ENCODE data around the gene AP3S2. TPM values are rescaled to one million over a fixed set of nuclear protein-coding genes. Genes with fewer than 3 reads are reported as not detected.

AP3S2 gene
- total and polyA plus RNA-seq, 2 of the 4 experiments (the other 2 are of a cell fraction): 12.6 to 34.1 TPM

DNA sequence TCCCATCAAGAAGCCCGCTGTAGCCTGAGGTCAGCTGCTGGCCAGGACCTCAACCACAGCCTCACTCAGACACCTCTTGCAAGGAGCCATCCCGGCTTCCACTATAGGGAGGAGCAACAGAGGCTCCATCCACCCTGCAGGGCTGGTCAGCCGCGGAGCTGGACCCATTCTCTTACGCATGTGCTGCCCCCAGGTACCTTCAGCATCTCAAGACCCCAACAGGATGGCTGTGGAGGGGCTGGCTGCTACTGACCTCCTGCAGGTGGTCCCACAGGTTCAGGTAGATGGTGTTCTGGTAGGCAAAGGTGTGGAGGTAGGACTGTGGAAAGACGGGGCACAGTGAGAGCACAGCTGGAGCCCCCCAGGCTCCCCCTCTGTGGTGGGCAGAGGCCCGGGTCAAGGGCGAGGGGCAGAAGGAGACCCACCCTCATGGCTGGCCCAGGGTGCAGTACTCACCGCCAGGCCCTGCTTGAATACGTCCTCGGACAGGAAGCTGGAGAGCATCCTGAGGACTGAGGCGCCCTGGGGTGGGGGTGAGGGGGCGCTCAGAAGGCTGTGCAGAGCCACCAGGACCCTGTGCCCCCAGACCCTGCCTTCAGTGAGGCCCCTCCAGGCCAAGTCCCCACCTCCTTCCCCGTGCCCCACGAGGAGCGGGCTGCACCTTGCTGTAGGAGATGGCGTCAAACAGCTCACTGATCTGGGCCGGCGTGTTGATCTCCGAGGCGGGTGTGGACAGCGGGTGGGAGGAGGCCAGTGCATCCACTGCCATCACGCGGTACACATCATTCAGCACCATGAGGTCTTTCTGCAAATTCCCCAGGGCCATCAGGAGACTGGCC, 90.6 kb downstream of the AP3S2 start:
- Histone ChIP-seq H2BK120ac (ENCODE audit: low read depth, low read length) (no peak overlapping the region), H3K4me2 (ENCODE audit: low read depth, low read length) (no peak overlapping the region), H3K9me1 (ENCODE audit: insufficient read depth, low read length) (no peaks in the 10 kb centered on the region; the same call in 1 of the 2 replicates), H3K9me3 (ENCODE audit: control insufficient read depth, insufficient read depth, low read length) (no peaks in the 10 kb centered on the region), H3K56ac (ENCODE audit: extremely low read depth, insufficient read depth, low read length) (no peak overlapping the region), H2AFZ (replicated peaks; ENCODE audit: low read length, poor library complexity) (no peak overlapping the region), H3K4ac (ENCODE audit: low read depth, low read length) (no peak overlapping the region), H4K20me1 (ENCODE audit: insufficient read depth, low read length) (no peaks in the 10 kb centered on the region), H4K8ac (ENCODE audit: low read depth in 2 of 2, low read length in 2 of 2) (no peak overlapping the region), H3K27ac (ENCODE audit: insufficient read depth, low read length) (no peak overlapping the region), H2BK15ac (ENCODE audit: low read depth, low read length) (no peak overlapping the region), H3K14ac (replicated peaks; ENCODE audit: low read depth, low read length) (no peak overlapping the region), H4K91ac (ENCODE audit: insufficient read depth, low read depth, low read length) (no peak overlapping the region), H3K4me3 (ENCODE audit: insufficient read depth, low read depth, low read length) (no peak overlapping the region), H3K79me1 (ENCODE audit: low read depth in 1 of 2, low read length in 2 of 2) (peaks cover under 1 to 6% of the 10 kb centered on the region in 2 experiments; a peak in 3 of 4 replicates), H3K4me1 (ENCODE audit: control insufficient read depth, insufficient read depth, low read length) (no peaks in the 10 kb centered on the region), H3K27me3 (ENCODE audit: control insufficient read depth, insufficient read depth, low read length) (no peaks in the 10 kb centered on the region), H3K9ac (ENCODE audit: low read depth, low read length) (no peak overlapping the region), H2BK5ac (ENCODE audit: low read depth, low read length, poor library complexity, severe bottlenecking) (no peak overlapping the region), H4K5ac (ENCODE audit: low read depth, low read length) (no peak overlapping the region), H3K18ac (ENCODE audit: low read depth, low read length) (no peak overlapping the region), H2AK9ac (replicated peaks; ENCODE audit: low read depth, low read length, poor library complexity) (peak overlapping the region; percentile 55), H3K36me3 (ENCODE audit: control insufficient read depth, insufficient read depth, low read length) (peaks cover 56% of the 10 kb centered on the region), H3K23ac (ENCODE audit: low read depth, low read length) (no peak overlapping the region), H2BK20ac (ENCODE audit: low read depth, low read length) (no peak overlapping the region), H2AK5ac (ENCODE audit: low read depth, low read length) (no peak overlapping the region)
- POLR2A ChIA-PET (ENCODE audit: unreplicated experiment): no interaction called here
- WGBS, 2 experiments (ENCODE audit: extremely low coverage in 2 of 2, insufficient read length in 1 of 2): 94% methylated on average over 10 of the region's 24 CpGs; no CpG with 5 or more reads in 1 of the 2 experiments
- DNase-seq: no peak
- dilution Hi-C loops (cut with HindIII; ENCODE audit: low sequenced_read_pairs, unreplicated experiment): no loop called here
- no peak for ATAC-seq (ENCODE audit: low read depth)
- in situ Hi-C loops (cut with MboI; ENCODE audit: low sequenced_read_pairs): no loop called here
- intact Hi-C loops (cut with micrococcal nuclease): no loop called here
- no TSS peak for BruUV-seq (replicated peaks)
- TF ChIP-seq NFE2L2 (IDR thresholded peaks at IDR 0.05; ENCODE audit: low read depth, low read length): no peak
- TF ChIP-seq RCOR1 (IDR thresholded peaks at IDR 0.05; ENCODE audit: insufficient replicate concordance, low read length): no peak
- no peak for TF ChIP-seq CHD1 (IDR thresholded peaks at IDR 0.05; ENCODE audit: low read depth, low read length)
- TF ChIP-seq POLR2A (IDR thresholded peaks at IDR 0.05; ENCODE audit: low read depth, low read length): no peak
- no peak for TF ChIP-seq MAFK (IDR thresholded peaks at IDR 0.05; ENCODE audit: low read depth, low read length)
- no peak for TF ChIP-seq BHLHE40 (IDR thresholded peaks at IDR 0.05; ENCODE audit: low read depth, low read length)
- no peak for TF ChIP-seq FOS (IDR thresholded peaks at IDR 0.05; ENCODE audit: low read depth, low read length)
- TF ChIP-seq, protein P1, sequence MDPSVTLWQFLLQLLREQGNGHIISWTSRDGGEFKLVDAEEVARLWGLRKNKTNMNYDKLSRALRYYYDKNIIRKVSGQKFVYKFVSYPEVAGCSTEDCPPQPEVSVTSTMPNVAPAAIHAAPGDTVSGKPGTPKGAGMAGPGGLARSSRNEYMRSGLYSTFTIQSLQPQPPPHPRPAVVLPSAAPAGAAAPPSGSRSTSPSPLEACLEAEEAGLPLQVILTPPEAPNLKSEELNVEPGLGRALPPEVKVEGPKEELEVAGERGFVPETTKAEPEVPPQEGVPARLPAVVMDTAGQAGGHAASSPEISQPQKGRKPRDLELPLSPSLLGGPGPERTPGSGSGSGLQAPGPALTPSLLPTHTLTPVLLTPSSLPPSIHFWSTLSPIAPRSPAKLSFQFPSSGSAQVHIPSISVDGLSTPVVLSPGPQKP (IDR thresholded peaks at IDR 0.05; ENCODE audit: borderline replicate concordance, low read depth, low read length): no peak
- no peak for TF ChIP-seq MAZ (IDR thresholded peaks at IDR 0.05; ENCODE audit: borderline replicate concordance, low read depth, low read length)
- no peak for TF ChIP-seq CEBPB (IDR thresholded peaks at IDR 0.05; ENCODE audit: low read depth, low read length)
- no peak for TF ChIP-seq SMC3 (IDR thresholded peaks at IDR 0.05; ENCODE audit: low read depth, low read length)
- no peak for TF ChIP-seq RAD21 (IDR thresholded peaks at IDR 0.05; ENCODE audit: low read length)
- TF ChIP-seq USF2 (IDR thresholded peaks at IDR 0.05; ENCODE audit: low read depth, low read length): no peak
- TF ChIP-seq MXI1 (IDR thresholded peaks at IDR 0.05; ENCODE audit: borderline replicate concordance, low read depth, low read length): no peak
- no peak for TF ChIP-seq RFX5 (IDR thresholded peaks at IDR 0.05; ENCODE audit: low read depth, low read length)
- CTCF ChIA-PET: interaction anchor here (0.6 kb wide), 1 partner anchor 43 kb away, joined by 3 read pairs; no protein-coding TSS in a partner anchor
